Neuron (in vitro differentiated cells): ENCODE results near the gene CD19.
"Not testable (repeated sequence)": the region's sequence is repeated elsewhere in the genome, so short reads cannot be mapped to it uniquely, and the experiment has no call there.

Experiments used
- H2AFZ ChIP-seq: one replicate; pipeline ENCODE4 v1.6.1; 2013; ENCODE audit warnings: low read depth, mild to moderate bottlenecking, inconsistent platforms, low read length, moderate library complexity
- H3K27me3 ChIP-seq: one replicate; pipeline ENCODE4 v1.6.1; 2013; ENCODE audit warnings: low read length; ENCODE audit not compliant: insufficient read depth
- H3K36me3 ChIP-seq: one replicate; pipeline ENCODE4 v1.6.1; 2013; ENCODE audit warnings: low read length; ENCODE audit not compliant: insufficient read depth
- H3K4me1 ChIP-seq: one replicate; pipeline ENCODE4 v1.6.1; 2013; ENCODE audit warnings: low read length; ENCODE audit not compliant: insufficient read depth
- H3K4me3 ChIP-seq: 2 replicates; pipeline ENCODE4 v1.5.1; 2013; ENCODE audit warnings: mild to moderate bottlenecking, low read length, moderate library complexity
- H3K9me3 ChIP-seq: one replicate; pipeline ENCODE4 v1.6.1; 2013; ENCODE audit warnings: low read length

Gene CD19

DNA sequence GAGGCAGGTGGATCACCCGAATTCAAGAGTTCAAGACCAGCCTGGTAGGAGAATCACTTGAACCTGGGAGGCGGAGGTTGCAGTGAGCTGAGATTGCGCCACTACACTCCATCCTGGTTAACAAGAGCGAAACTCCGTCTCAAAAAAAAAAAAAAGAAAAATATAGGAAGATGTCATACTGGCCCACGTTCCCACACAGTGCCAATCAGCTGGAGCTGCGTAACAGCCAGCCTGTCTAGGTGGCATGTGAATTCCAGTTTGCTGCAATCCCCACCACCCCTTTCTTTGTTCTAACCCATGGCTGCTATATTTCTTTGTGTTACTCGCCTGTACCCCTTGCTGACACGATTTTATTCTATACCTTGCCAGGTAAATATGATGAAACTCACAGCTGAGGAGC lies 26.4 kb downstream of the CD19 start:
- Histone ChIP-seq H2AFZ (no peak overlapping the region), H3K27me3 (no peaks in the 10 kb centered on the region), H3K4me1 (no peaks in the 10 kb centered on the region), H3K4me3 (no peak overlapping the region), H3K9me3 (no peaks in the 10 kb centered on the region), H3K36me3 (peaks cover 67% of the 10 kb centered on the region)

DNA sequence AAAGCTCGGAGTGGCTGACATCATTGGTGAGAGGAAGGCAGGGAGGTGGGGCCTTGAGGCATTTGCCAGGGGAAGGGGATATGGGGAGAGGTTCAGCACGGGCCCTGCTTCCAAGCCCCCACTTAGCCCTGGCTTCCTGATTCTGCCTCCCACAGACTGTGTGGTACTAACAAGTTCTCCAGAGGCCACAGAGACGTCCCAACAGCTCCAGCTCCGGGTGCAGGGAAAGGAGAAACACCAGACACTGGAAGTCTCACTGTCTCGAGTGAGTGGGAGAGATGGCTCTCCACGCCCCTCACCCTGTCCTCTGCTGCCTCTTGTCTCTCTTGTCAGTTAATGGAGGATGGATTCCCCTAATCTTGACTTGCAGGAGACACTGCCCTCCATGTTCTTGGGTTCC lies 27.1 kb downstream of the CD19 start:
- H3K27me3 ChIP-seq: no peaks in the 10 kb centered on the region
- H3K4me3 ChIP-seq: no peak overlapping the region
- peaks cover 68% of the 10 kb centered on the region for H3K36me3 ChIP-seq

DNA sequence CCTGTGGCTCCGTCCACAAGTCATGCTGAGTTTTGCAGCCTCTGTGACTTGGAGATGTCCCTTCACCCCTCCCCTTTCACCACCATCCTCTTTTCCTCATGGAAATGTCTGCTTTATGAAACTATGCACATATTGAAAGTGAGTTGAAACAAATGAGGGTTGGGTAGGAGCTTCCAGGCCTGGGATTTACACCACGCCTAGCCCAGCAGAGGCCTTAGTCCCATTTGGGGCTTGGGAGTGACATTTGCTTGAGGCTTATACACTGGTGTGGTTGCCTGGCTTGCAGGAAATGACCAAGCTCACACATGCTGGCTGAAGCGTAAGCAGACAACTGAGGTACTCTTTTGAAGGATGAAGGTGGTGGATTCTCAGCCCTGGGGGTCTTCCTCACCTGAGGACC lies 32.3 kb downstream of the CD19 start:
- Histone ChIP-seq H3K36me3 (peaks cover 40% of the 10 kb centered on the region), H3K4me3 (no peak overlapping the region), H3K4me1 (no peaks in the 10 kb centered on the region), H2AFZ (no peak overlapping the region), H3K9me3 (no peaks in the 10 kb centered on the region), H3K27me3 (no peaks in the 10 kb centered on the region)

More for the DNA sequence above, 27.1 kb downstream of the CD19 start:
- no peaks in the 10 kb centered on the region for H3K9me3 ChIP-seq
- H2AFZ ChIP-seq: no peak overlapping the region
- H3K4me1 ChIP-seq: no peaks in the 10 kb centered on the region

DNA sequence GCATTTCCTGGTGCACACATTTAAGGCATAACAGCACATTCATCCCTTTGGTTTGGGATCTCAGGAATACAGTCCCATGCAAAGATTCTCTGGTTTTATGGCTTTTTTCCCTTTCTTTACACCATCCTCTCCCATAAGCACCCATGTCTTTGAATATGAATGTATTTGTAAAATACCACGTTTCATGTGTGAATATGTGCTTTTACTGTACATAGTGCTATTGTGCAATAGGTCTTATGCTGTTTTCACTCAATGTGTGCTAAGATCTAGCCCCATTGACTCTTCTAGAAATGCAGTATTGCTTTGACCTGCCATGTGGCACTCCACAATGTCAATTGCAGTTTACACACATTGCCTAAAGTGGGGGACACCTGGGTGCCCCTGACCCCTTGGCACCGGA lies 32.7 kb downstream of the CD19 start:
- Histone ChIP-seq H3K9me3 (no peaks in the 10 kb centered on the region), H3K4me3 (no peak overlapping the region), H3K27me3 (no peaks in the 10 kb centered on the region), H3K4me1 (no peaks in the 10 kb centered on the region), H2AFZ (no peak overlapping the region), H3K36me3 (peaks cover 37% of the 10 kb centered on the region)

DNA sequence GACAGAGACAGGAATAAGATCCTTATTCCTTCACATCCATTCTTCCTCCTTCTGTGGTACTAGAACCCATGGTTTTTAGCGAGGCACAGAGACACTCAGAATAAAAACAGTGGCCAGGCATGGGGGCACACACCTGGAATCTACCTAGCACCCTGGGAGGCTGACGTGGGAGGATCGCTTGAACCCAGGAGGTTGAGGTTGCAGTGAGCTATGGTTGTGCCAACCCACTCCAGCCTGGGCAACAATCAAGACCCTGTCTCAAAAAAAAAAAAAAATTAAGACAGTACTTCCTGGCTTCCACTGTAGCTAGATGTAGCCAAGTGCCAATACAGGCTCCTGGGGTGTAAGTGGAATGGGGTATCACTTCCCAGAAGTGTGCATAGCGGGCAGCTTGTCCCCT lies 35.4 kb downstream of the CD19 start:
- Histone ChIP-seq H2AFZ (no peak overlapping the region), H3K4me3 (no peak overlapping the region), H3K36me3 (peaks cover 25% of the 10 kb centered on the region), H3K4me1 (no peaks in the 10 kb centered on the region), H3K27me3 (no peaks in the 10 kb centered on the region), H3K9me3 (no peaks in the 10 kb centered on the region)

DNA sequence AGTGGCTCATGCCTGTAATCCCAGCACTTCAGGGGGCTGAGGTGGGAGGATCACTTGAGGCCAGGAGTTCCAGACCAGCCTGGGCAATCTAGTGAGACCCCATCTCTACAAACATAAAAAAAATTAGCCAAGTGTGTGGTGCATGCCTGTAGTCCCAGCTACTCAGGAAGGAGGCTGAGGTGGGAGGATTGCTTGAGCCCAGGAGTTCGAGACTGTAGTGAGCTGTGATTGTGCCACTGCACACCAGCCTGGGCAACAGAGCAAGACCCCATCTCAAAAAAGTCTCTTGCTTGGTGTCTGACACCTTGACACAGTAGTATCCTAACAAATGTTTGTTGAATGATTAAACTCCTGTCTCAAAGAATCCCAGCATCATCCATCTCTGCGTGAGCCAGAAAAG lies 37.9 kb downstream of the CD19 start:
- H3K4me1 ChIP-seq, H3K27me3 ChIP-seq, H2AFZ ChIP-seq, H3K9me3 ChIP-seq, H3K36me3 ChIP-seq, H3K4me3 ChIP-seq: not testable (repeated sequence)

DNA sequence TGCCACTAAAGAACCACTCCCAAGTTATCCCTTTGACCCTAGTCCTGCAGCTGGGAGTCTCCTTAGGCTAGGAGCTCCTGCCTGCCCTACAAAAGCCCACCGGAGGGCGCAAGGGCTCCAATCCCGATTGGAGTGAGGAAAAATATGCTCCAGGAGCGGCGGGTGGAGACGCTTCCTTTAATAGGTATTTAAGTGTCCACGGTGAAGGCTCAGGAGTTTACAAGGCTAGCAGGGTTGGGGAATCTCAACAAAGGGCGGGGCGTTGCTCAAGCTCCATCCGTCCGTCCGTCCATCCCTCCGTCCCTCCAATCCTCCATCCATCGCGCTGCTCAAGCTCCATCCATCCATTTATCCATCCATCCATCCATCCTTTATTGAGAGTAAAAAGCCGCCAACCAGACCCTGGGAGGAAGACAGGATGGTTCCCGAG lies 42.3 kb downstream of the CD19 start:
- peak overlapping the region; percentile 82 for H3K4me3 ChIP-seq
- no peaks in the 10 kb centered on the region for H3K27me3 ChIP-seq
- peaks cover 9% of the 10 kb centered on the region for H3K36me3 ChIP-seq
- peaks cover 9% of the 10 kb centered on the region for H3K4me1 ChIP-seq
- peak overlapping the region; percentile 58 for H2AFZ ChIP-seq
- H3K9me3 ChIP-seq: no peaks in the 10 kb centered on the region

DNA sequence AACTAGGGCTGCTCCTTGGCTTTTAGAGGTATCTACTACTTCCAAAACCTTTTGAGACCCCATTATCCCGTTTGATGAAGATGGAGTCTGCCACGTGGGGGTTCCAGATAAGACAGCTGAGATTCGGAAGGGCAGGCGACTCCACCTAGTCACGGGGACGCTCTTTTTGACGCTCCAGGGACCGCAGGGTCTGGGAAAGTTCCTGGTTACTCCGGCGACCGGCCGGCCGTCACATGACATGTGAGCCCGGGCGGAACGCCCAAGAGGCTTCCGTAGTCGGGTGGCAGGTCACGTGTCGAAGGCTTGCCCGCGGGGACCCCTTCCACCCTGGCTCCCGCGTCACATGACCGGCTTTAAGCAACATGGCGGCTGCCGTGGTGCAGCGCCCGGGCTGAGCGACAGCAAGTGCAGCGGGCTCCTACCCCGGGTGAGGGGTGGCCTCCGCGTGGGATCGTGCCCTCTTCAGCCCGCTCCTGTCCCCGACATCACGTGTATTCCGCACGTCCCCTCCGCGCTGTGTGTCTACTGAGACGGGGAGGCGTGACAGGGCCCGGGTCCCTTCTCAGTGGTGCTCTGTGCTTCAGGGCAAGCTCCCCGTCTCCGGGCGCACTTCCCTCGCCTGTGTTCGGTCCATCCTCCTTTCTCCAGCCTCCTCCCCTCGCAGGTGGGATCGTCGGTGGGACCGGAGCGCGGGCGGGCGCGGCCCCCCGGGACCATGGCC lies 42.8 kb downstream of the CD19 start, which contains the start of gene SPNS1:
Gene SPNS1 (plus strand): TSS at position 342 of the 721 bp plus-strand sequence. CDS start 374 bp downstream, at position 716.
- Histone ChIP-seq H3K4me1 (peaks cover 9% of the 10 kb centered on the region), H3K9me3 (no peaks in the 10 kb centered on the region), H3K4me3 (peak within 1 kb of the TSS; percentile 82), H3K27me3 (no peaks in the 10 kb centered on the region), H3K36me3 (peaks cover 13% of the 10 kb centered on the region), H2AFZ (peak within 1 kb of the TSS; percentile 58)

DNA sequence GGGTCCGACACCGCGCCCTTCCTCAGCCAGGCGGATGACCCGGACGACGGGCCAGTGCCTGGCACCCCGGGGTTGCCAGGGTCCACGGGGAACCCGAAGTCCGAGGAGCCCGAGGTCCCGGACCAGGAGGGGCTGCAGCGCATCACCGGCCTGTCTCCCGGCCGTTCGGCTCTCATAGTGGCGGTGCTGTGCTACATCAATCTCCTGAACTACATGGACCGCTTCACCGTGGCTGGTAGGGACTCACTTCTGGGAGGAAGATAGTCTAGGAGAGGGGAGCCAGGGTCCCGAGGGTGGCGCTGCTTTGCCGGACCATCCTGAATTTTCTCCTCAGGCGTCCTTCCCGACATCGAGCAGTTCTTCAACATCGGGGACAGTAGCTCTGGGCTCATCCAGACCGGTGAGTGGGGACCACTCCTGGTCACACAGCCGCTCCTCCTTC lies 43.4 kb downstream of the CD19 start:
- H2AFZ ChIP-seq: peak overlapping the region; percentile 58
- H3K36me3 ChIP-seq: peaks cover 13% of the 10 kb centered on the region
- H3K27me3 ChIP-seq: no peaks in the 10 kb centered on the region
- H3K4me3 ChIP-seq: peak overlapping the region; percentile 82
- peaks cover 9% of the 10 kb centered on the region for H3K4me1 ChIP-seq
- H3K9me3 ChIP-seq: no peaks in the 10 kb centered on the region

DNA sequence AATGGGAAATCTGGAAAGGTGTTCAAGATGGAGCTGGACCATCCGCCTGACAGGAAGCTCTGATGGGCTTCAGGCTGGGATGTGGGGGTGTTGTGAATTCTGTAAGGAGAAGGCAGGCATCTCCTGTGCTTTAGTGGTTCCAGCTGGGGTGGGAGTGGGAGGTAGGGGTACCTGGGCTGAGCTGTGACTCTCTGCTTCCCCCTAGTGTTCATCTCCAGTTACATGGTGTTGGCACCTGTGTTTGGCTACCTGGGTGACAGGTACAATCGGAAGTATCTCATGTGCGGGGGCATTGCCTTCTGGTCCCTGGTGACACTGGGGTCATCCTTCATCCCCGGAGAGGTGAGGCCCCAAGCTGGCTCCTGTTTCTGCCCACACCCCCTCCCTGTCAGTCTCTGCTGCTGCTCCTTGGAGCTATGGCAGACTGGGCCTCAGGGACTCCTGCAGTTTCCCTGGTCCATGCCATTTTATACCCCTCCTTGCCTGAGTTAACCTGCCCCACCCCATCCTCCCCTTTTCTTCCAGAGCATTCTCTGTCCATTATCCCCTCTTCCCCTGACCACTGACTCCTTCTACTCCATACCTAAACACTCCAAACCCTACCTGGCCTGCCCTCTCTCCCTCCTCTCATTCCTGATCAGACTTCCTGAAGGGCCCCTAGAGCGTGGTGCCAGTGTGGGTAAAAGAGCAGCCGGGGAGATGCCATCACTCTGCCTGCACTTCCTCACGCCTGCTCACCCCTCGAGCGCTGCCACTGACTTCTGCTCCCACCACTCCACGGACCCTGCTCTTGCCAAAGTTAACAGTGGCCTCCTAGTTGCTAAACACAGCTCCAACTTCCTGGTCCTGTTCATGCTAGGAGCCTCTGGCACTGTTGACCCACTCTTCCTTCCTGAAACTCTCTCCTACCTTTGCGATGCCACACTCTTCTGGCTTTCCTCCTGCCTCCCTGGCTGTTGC lies 46.2 kb downstream of the CD19 start:
- Histone ChIP-seq H3K4me3 (no peak overlapping the region), H3K27me3 (no peaks in the 10 kb centered on the region), H3K36me3 (peaks cover 28% of the 10 kb centered on the region), H3K4me1 (peaks cover 9% of the 10 kb centered on the region), H2AFZ (no peak overlapping the region), H3K9me3 (no peaks in the 10 kb centered on the region)

DNA sequence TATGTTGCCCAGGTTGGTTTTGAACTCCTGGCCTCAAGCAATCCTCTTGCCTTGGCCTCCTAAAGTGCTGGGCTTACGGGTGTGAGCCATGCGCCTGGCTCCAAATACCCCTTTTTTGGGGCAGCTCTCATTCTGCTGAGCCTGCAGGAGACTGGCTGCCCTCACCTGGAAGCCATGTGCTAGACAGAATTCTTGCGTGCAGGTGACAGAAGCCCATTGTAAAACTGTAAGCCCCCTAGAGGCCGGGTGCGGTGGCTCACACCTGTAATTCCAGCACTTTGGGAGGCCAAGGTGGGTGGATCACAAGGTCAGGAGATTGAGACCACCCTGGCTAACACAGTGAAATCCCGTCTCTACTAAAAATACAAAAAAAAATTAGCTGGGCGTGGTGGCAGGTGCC lies 48.6 kb downstream of the CD19 start:
- not testable (repeated sequence) for H3K4me3 ChIP-seq, H3K9me3 ChIP-seq, H2AFZ ChIP-seq, H3K27me3 ChIP-seq, H3K4me1 ChIP-seq
- H3K36me3 ChIP-seq: peaks cover 35% of the 10 kb centered on the region

DNA sequence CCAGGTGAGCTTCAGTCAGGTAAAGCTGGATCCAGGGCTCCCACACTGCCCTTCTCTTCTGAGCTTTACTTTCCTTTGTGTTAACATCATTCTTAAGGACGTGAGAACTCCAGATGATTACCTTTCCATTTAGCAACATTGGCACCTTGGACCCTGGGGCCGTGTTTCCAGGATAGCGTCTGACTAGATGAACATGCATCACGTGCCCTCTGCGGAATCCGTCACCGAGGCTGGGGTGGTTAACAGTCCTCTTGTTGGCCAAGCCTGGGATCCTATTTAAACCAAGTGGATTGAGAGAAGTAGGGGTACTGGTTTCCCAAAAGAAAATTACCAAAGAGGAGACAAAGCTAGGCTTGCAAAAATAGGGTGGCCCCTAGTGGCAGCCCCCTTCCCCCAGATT lies 49.2 kb downstream of the CD19 start:
- Histone ChIP-seq H3K4me1 (peaks cover under 1% of the 10 kb centered on the region), H3K36me3 (peaks cover 35% of the 10 kb centered on the region), H3K9me3 (no peaks in the 10 kb centered on the region), H2AFZ (no peak overlapping the region), H3K4me3 (no peak overlapping the region), H3K27me3 (no peaks in the 10 kb centered on the region)

DNA sequence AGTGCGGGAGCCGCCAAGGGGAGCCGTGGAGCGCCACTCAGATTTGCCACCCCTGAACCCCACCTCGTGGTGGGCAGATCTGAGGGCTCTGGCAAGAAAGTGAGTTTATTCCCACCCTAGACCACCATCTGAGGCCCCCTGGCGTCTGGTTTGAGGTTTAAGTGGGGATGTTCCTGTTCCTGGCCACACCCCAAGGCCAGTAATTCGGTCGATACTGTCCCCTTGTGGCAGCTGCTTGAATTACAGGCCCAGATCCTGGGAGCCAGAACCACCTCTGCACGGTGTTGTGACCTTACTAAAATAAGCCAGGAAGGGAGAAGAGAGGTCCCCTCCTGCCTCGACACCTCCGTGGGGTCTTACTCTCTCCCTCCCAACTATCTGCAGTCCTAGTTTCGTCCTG lies 49.7 kb downstream of the CD19 start:
- Histone ChIP-seq H3K9me3 (no peaks in the 10 kb centered on the region), H2AFZ (no peak overlapping the region), H3K4me1 (no peaks in the 10 kb centered on the region), H3K4me3 (no peak overlapping the region), H3K27me3 (no peaks in the 10 kb centered on the region), H3K36me3 (peaks cover 38% of the 10 kb centered on the region)
